ENCODE results near the gene SLIT2.

Gene SLIT2

DNA sequence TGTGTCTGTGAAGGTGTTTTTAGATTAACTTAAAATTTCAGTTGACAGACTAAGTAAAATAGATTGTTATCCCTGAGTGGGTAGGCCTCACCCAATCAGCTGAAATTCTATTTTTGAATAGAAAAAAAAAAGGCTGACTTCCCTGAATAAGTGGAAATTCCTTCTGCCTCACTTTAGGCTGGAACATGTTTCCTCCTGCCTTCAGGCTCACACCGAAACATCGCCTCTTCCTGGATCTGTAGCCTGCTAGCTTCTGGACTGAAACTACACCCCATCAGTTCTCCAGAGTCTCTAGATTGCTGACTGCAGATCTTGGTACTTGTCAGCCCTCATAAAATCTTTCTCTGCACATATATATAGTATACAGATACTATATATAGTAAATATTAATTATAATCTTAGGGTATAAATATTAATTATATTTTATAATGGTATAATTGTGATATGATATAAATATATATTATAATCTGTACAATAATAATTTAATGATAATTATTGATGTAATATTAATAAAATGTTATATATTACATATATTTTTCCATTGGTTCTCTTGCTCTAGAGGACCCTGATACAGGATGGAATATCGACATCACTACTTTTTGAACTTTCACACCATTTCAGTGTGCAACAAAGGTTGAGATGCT is 13.7 kb upstream of the SLIT2 start:
- TF ChIP-seq, protein P1, sequence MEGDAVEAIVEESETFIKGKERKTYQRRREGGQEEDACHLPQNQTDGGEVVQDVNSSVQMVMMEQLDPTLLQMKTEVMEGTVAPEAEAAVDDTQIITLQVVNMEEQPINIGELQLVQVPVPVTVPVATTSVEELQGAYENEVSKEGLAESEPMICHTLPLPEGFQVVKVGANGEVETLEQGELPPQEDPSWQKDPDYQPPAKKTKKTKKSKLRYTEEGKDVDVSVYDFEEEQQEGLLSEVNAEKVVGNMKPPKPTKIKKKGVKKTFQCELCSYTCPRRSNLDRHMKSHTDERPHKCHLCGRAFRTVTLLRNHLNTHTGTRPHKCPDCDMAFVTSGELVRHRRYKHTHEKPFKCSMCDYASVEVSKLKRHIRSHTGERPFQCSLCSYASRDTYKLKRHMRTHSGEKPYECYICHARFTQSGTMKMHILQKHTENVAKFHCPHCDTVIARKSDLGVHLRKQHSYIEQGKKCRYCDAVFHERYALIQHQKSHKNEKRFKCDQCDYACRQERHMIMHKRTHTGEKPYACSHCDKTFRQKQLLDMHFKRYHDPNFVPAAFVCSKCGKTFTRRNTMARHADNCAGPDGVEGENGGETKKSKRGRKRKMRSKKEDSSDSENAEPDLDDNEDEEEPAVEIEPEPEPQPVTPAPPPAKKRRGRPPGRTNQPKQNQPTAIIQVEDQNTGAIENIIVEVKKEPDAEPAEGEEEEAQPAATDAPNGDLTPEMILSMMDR (IDR thresholded peaks at IDR 0.05): no peak
- Mint-ChIP-seq H3K36me3 (ENCODE audit: low read depth) (peaks cover under 1% of the 10 kb centered on the region), H3K9me3 (peaks cover 5% of the 10 kb centered on the region), H3K27ac (no peak overlapping the region), H3K4me1 (no peaks in the 10 kb centered on the region), H3K4me3 (no peak overlapping the region), H3K27me3 (ENCODE audit: low read depth, poor library complexity) (no peaks in the 10 kb centered on the region)
- no peak for DNase-seq

DNA sequence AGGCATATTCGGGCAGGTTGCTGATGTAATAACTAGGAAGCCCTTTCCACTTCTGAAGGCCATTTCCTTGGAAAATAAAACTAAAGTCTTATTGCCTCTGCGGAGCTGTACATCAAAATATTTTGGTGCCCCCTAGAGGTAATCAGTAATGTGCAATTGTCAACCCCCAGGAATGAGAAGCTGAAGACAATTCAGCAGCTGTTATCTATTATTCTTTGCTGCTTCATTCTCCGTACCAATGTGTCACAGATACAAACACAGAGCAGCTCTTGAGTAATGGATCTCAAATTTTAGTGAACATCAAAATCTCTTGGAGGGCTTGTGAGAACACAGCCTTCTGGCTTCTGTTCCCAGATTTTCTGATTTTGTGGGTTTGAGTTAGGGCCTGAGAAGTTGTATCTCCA is 3.5 kb upstream of the SLIT2 start:
- Mint-ChIP-seq H3K4me3 (no peak overlapping the region), H3K27me3 (ENCODE audit: low read depth, poor library complexity) (peaks cover 3% of the 10 kb centered on the region), H3K9me3 (peaks cover 5% of the 10 kb centered on the region), H3K27ac (no peak overlapping the region), H3K4me1 (peaks cover 26% of the 10 kb centered on the region), H3K36me3 (ENCODE audit: low read depth) (peaks cover 3% of the 10 kb centered on the region)
- TF ChIP-seq, protein P1 (IDR thresholded peaks at IDR 0.05): peak; percentile 70
- peak; percentile 17 for DNase-seq

DNA sequence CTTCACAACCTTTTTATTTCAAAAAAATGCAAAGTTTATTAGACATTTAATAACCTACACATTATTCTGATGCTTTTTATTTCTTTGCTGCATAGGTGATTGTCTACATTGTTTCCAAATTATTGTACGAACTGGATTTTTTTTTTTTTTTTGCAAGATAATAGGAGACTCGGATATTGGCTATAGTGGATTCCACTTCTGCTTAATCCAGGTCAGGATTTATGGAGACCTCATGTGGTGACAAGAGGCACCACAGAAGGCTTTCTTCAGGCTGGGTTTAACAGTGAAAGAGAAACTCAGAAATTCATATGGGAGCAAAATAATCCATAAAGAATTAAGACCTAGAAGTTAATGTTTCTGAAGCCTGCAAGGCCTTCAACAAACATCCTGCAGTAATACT is 2.4 kb upstream of the SLIT2 start:
- TF ChIP-seq, protein P1 (IDR thresholded peaks at IDR 0.05): peak; percentile 37
- H3K27me3 Mint-ChIP-seq (ENCODE audit: low read depth, poor library complexity): peaks cover 3% of the 10 kb centered on the region
- H3K36me3 Mint-ChIP-seq (ENCODE audit: low read depth): no peaks in the 10 kb centered on the region
- DNase-seq: no peak
- no peak overlapping the region for H3K4me3 Mint-ChIP-seq
- H3K27ac Mint-ChIP-seq: no peak overlapping the region
- H3K9me3 Mint-ChIP-seq: no peaks in the 10 kb centered on the region
- H3K4me1 Mint-ChIP-seq: peaks cover 27% of the 10 kb centered on the region

DNA sequence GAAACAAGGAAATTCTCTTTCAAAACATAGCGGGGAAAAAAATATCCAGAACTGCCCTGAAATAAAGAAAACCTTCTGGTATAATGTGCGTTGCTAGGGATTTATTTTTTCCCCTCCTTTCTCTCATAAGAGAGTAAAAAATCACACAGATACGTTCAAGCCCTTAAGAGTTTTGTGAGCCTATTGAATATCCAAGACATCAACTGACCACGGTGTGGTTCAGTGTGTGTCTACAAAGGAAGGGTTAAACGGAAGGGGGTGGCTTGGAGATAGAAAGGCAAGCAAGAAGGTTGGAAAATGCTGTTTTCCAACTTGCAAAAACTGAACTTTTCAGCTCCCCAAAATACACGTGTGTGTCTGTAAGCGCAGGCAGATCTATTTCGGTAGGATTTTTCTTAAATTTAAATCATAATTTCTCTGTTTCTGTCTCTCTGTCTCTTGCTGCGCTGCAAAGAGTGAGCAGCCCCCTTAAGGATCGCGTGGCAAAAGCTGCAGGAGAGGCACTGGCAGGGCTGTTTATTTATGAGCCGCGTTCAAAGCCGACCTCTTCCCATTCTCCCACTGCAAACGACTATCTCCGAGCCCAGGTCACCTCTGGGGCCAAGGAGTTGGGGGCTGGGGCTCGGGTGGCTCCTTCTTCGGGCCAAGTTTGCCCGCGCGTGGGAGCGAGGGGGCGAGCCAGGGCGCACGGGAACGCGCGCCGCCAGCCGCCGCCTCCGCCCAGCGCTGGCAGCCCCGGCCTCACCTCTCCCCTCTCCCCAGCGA is 492 bp upstream of the SLIT2 start:
- no peak for DNase-seq
- Mint-ChIP-seq H3K36me3 (ENCODE audit: low read depth) (no peaks in the 10 kb centered on the region), H3K27ac (peak overlapping the region; percentile 40), H3K27me3 (ENCODE audit: low read depth, poor library complexity) (peaks cover 3% of the 10 kb centered on the region), H3K9me3 (no peaks in the 10 kb centered on the region), H3K4me1 (peaks cover 38% of the 10 kb centered on the region), H3K4me3 (peak overlapping the region; percentile 98)
- TF ChIP-seq, protein P1 (IDR thresholded peaks at IDR 0.05): no peak

DNA sequence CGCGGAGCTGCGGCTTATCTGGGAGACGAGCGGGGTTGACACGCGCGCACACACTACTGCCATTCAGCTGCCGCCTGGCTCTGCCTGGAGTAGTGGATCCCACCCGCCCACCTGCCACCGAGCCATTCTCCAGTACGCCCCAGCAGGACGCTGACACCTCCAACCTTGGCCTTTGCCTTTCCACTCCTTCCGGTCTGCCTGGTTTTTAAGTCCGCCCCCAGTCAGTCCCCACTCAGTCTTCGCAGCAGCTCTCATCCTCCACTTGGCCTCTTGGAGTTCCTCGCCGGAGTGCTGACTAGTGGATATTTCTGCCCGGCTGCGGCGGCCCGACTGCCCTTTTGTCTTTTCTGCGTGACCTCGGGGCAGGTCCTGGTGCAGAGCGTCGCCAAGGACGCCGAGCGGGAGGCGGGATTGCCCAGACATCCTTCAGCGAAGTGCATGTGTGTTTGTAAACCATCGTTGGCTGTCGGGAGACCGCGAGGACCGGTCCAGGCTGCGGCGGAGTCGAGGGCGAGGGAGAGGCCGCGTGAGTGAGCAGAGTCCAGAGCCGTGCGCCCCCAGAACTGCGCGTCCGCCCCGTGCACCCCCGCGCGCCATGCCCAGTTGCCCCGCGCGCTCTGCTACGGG is 1.1 kb downstream of the SLIT2 start:
- Mint-ChIP-seq H3K27ac (peak overlapping the region; percentile 88), H3K27me3 (ENCODE audit: low read depth, poor library complexity) (peaks cover 3% of the 10 kb centered on the region)
- peak; percentile 50 for DNase-seq

More for the DNA sequence above, 1.1 kb downstream of the SLIT2 start:
- Mint-ChIP-seq H3K9me3 (no peaks in the 10 kb centered on the region), H3K4me3 (peak overlapping the region; percentile 98), H3K36me3 (ENCODE audit: low read depth) (peaks cover under 1% of the 10 kb centered on the region), H3K4me1 (peaks cover 48% of the 10 kb centered on the region)
- TF ChIP-seq, protein P1 (IDR thresholded peaks at IDR 0.05): no peak

All from nephron progenitor cell (in vitro differentiated cells).